GM21717 (cell line): ENCODE results near the gene B4GALT1.
A peak's percentile ranks its signal among the peaks of the same experiment; 100 is the strongest.
"Not testable (repeated sequence)": the region's sequence is repeated elsewhere in the genome, so short reads cannot be mapped to it uniquely, and the experiment has no call there.

Experiments used
- ATAC-seq: cut with Tn5 transposase; IDR thresholded peaks from one replicate; pipeline ENCODE4 v1.9.1; 2021; ENCODE audit warnings: mild to moderate bottlenecking, moderate library complexity; ENCODE audit not compliant: unreplicated experiment

The B4GALT1 gene

GRCh38 chr9:33163433-33164137 is 3.6 kb downstream of the B4GALT1 start:
- ATAC-seq = no peak

GRCh38 chr9:33162721-33163311 is 4.3 kb downstream of the B4GALT1 start:
- ATAC-seq = no peak

- no peak for ATAC-seq
Observed at GRCh38 chr9:33161589-33162132, 5.5 kb downstream of the B4GALT1 start.

- ATAC-seq = no peak
Observed at GRCh38 chr9:33161011-33161588, 6.0 kb downstream of the B4GALT1 start.

- not testable (repeated sequence) for ATAC-seq
Observed at GRCh38 chr9:33160446-33160845, 6.7 kb downstream of the B4GALT1 start.

- ATAC-seq = peak; percentile 34
Observed at GRCh38 chr9:33159777-33160127, 7.4 kb downstream of the B4GALT1 start.

- ATAC-seq = peak; percentile 35
Observed at GRCh38 chr9:33158843-33159776, 8.0 kb downstream of the B4GALT1 start.

- ATAC-seq = peak; percentile 13
Observed at GRCh38 chr9:33157960-33158842, 8.9 kb downstream of the B4GALT1 start.

- ATAC-seq = no peak
Observed at GRCh38 chr9:33155393-33155792, 11.7 kb downstream of the B4GALT1 start.

- ATAC-seq = no peak
Observed at GRCh38 chr9:33154371-33154770, 12.8 kb downstream of the B4GALT1 start.

GRCh38 chr9:33153666-33154065 is 13.5 kb downstream of the B4GALT1 start:
- ATAC-seq = peak; percentile 50

- no peak for ATAC-seq
Observed at GRCh38 chr9:33153001-33153400, 14.1 kb downstream of the B4GALT1 start.

- no peak for ATAC-seq
Observed at GRCh38 chr9:33151601-33152000, 15.5 kb downstream of the B4GALT1 start.

- no peak for ATAC-seq
Observed at GRCh38 chr9:33151007-33151557, 16.1 kb downstream of the B4GALT1 start.

- ATAC-seq = no peak
Observed at GRCh38 chr9:33148367-33149014, 18.6 kb downstream of the B4GALT1 start.

GRCh38 chr9:33147416-33148169 is 19.5 kb downstream of the B4GALT1 start:
- no peak for ATAC-seq

- ATAC-seq = no peak
Observed at GRCh38 chr9:33146298-33146697, 20.8 kb downstream of the B4GALT1 start.

GRCh38 chr9:33144551-33144950 is 22.6 kb downstream of the B4GALT1 start:
- ATAC-seq = no peak
